Measurements from ENCODE around the gene AKAP8L. TPM values are rescaled to one million over a fixed set of nuclear protein-coding genes. Genes with fewer than 3 reads are reported as not detected.

The AKAP8L gene
- total and polyA plus RNA-seq, 2 of the 8 experiments (the other 6 are each of a cell fraction or from before 2014, with no cell fraction given) = 75.1 to 138 TPM

- no peak for TF ChIP-seq RAD21 (IDR thresholded peaks at IDR 0.05 in 1 of 2, conservative IDR thresholded peaks at IDR 0.05 in 1 of 2; ENCODE audit: low read depth in 2 of 2, low read length in 2 of 2)
- TF ChIP-seq CEBPB (IDR thresholded peaks at IDR 0.05; ENCODE audit: low read depth, low read length) = no peak
Observed at GRCh38 chr19:15439078-15439799, 20.5 kb upstream of the AKAP8L start (continued).

Measured in H1 (cell line).